H1 (cell line): Measurements from ENCODE around the gene RAB11FIP3. TPM values are rescaled to one million over a fixed set of nuclear protein-coding genes. Genes with fewer than 3 reads are reported as not detected.

ENCODE experiments used
- CTCF ChIA-PET: fragments of 300-600 bp; sonication (Branson Sonifier 250); formaldehyde crosslinking; loops from one replicate; lab custom pipeline; 2021; ENCODE audit not compliant: partially characterized antibody; lab: Charles Lee
- POLR2A ChIA-PET: fragments of 300-600 bp; sonication (Branson Sonifier 250); formaldehyde crosslinking; loops from one replicate; lab custom pipeline; 2021; ENCODE audit warnings: inconsistent platforms; ENCODE audit not compliant: partially characterized antibody; lab: Charles Lee
- DNase-seq, 2 experiments: peaks; one replicate each; pipeline versions ENCODE4 v3.0.0 to v3.0.0-alpha.2; 2010 to 2022; ENCODE audit warnings: low spot score in 2 of 2, low read depth in 1 of 2, mixed read lengths in 1 of 2
- FAIRE-seq: peaks from 2 replicates; lab custom pipeline; 2011; peaks lifted over from hg19 to GRCh38; lab: Jason Lieb, UNC
- H2AFZ ChIP-seq: 2 replicates; pipeline ENCODE4 v1.8.1; 2012; ENCODE audit warnings: low read length, inconsistent platforms
- H2AK5ac ChIP-seq: 2 replicates; pipeline ENCODE4 v1.6.1; 2013; ENCODE audit warnings: low read depth, low read length
- H2BK120ac ChIP-seq: replicated peaks from 2 replicates; pipeline ENCODE3; 2013; ENCODE audit warnings: low read depth, low read length, inconsistent platforms
- H2BK12ac ChIP-seq: 2 replicates; pipeline ENCODE4 v1.6.1; 2013; ENCODE audit warnings: low read depth, low read length
- H2BK15ac ChIP-seq: 2 replicates; pipeline ENCODE4 v1.6.1; 2013; ENCODE audit warnings: low read length
- H2BK20ac ChIP-seq: 2 replicates; pipeline ENCODE4 v1.6.1; 2013; ENCODE audit warnings: low read length
- H2BK5ac ChIP-seq: 2 replicates; pipeline ENCODE4 v1.6.1; 2013; ENCODE audit warnings: low read depth, low read length
- H3K14ac ChIP-seq: 2 replicates; pipeline ENCODE4 v1.6.1; 2013; ENCODE audit warnings: inconsistent platforms; ENCODE audit not compliant: insufficient read length
- H3K18ac ChIP-seq: 2 replicates; pipeline ENCODE4 v1.6.1; 2013; ENCODE audit warnings: low read length; ENCODE audit errors: extremely low read depth
- H3K23ac ChIP-seq: 2 replicates; pipeline ENCODE4 v1.6.1; 2013; ENCODE audit warnings: inconsistent platforms; ENCODE audit not compliant: insufficient read length
- H3K23me2 ChIP-seq: 2 replicates; pipeline ENCODE4 v1.6.1; 2013; ENCODE audit warnings: low read depth, low read length
- H3K27ac ChIP-seq: 2 replicates; pipeline ENCODE4 v1.6.1; 2011; ENCODE audit warnings: low read depth, low read length, inconsistent platforms
- H3K27me3 ChIP-seq, 4 experiments: replicated peaks in 1 of 4; 1 replicate in 1 of 4; 2 replicates in 3 of 4; pipeline versions ENCODE4 v1.6.1 to v1.8.1; 2011 to 2013; ENCODE audit warnings: low read length in 3 of 4, mild to moderate bottlenecking in 3 of 4, inconsistent platforms in 2 of 4, mixed read lengths in 2 of 4, moderate library complexity in 1 of 4; ENCODE audit not compliant: control insufficient read depth in 3 of 4, insufficient read depth in 3 of 4; ENCODE audit errors: extremely low read depth in 1 of 4
- H3K36me3 ChIP-seq, 4 experiments: 2 replicates each; pipeline versions ENCODE4 v1.6.1 to v1.8.1; 2011 to 2013; ENCODE audit warnings: mild to moderate bottlenecking in 4 of 4, low read length in 3 of 4, moderate library complexity in 2 of 4, control low read depth in 1 of 4, inconsistent platforms in 1 of 4; ENCODE audit not compliant: insufficient read depth in 4 of 4, control insufficient read depth in 2 of 4
- H3K4ac ChIP-seq: replicated peaks from 2 replicates; pipeline ENCODE3; 2013; ENCODE audit warnings: low read length, low read depth, mixed read lengths, inconsistent platforms; ENCODE audit not compliant: insufficient read length
- H3K4me1 ChIP-seq, 4 experiments: replicated peaks in 1 of 4; 1 replicate in 1 of 4; 2 replicates in 3 of 4; pipeline versions ENCODE4 v1.6.1 to v1.8.1; 2011 to 2013; ENCODE audit warnings: low read length in 3 of 4, inconsistent platforms in 2 of 4, mixed read lengths in 1 of 4; ENCODE audit not compliant: insufficient read depth in 4 of 4, control insufficient read depth in 3 of 4
- H3K4me2 ChIP-seq, 2 experiments: 2 replicates each; pipeline versions ENCODE4 v1.6.1 to v1.8.1; 2011 to 2013; ENCODE audit warnings: low read depth in 2 of 2, low read length in 2 of 2, control low read depth in 1 of 2, inconsistent platforms in 1 of 2, mild to moderate bottlenecking in 1 of 2; ENCODE audit not compliant: insufficient read depth in 1 of 2
- H3K4me3 ChIP-seq, 4 experiments: fragments of 200-600, 300-600 bp in 1 of 4; sonication (generic), shearing (Covaris generic), sonication (Bioruptor Twin) in 1 of 4; 2 replicates each; pipeline versions ENCODE4 v1.5.1 to v1.8.1; 2011 to 2016; ENCODE audit warnings: low read length in 4 of 4, low read depth in 3 of 4, control low read depth in 2 of 4, inconsistent platforms in 2 of 4, mild to moderate bottlenecking in 2 of 4, mixed read lengths in 1 of 4, moderate library complexity in 1 of 4; ENCODE audit not compliant: insufficient read depth in 2 of 4; ENCODE audit errors: extremely low read depth in 1 of 4
- H3K56ac ChIP-seq: replicated peaks from 2 replicates; pipeline ENCODE3; 2013; ENCODE audit warnings: low read depth, mild to moderate bottlenecking, mixed read lengths, low read length, inconsistent platforms; ENCODE audit not compliant: insufficient read length
- H3K79me1 ChIP-seq: 2 replicates; pipeline ENCODE4 v1.6.1; 2013; ENCODE audit warnings: low read depth, low read length, control low read depth
- H3K79me2 ChIP-seq, 2 experiments: 2 replicates each; pipeline versions ENCODE4 v1.6.1 to v1.8.1; 2012 to 2013; ENCODE audit warnings: low read length in 2 of 2, mild to moderate bottlenecking in 2 of 2, inconsistent platforms in 1 of 2; ENCODE audit not compliant: insufficient read depth in 2 of 2, control insufficient read depth in 1 of 2
- H3K9ac ChIP-seq, 4 experiments: replicated peaks in 1 of 4; 1 replicate in 1 of 4; 2 replicates in 3 of 4; pipeline versions ENCODE4 v1.6.1 to v1.8.1; 2011 to 2013; ENCODE audit warnings: low read depth in 3 of 4, low read length in 3 of 4, control low read depth in 2 of 4, mild to moderate bottlenecking in 2 of 4, moderate library complexity in 2 of 4, inconsistent platforms in 1 of 4; ENCODE audit errors: extremely low read depth in 1 of 4
- H3K9me3 ChIP-seq, 2 experiments: 2 replicates each; pipeline versions ENCODE4 v1.6.1 to v1.8.1; 2012 to 2013; ENCODE audit warnings: mild to moderate bottlenecking in 2 of 2, moderate library complexity in 2 of 2, control low read depth in 1 of 2, inconsistent platforms in 1 of 2, low read depth in 1 of 2, low read length in 1 of 2, mixed read lengths in 1 of 2; ENCODE audit not compliant: insufficient read depth in 2 of 2
- H4K20me1 ChIP-seq, 2 experiments: replicated peaks in 1 of 2; 2 replicates each; pipeline versions ENCODE3 to v1.8.1; 2011 to 2013; ENCODE audit warnings: inconsistent platforms in 2 of 2, low read length in 2 of 2, mild to moderate bottlenecking in 1 of 2; ENCODE audit not compliant: insufficient read depth in 2 of 2, control insufficient read depth in 1 of 2
- H4K5ac ChIP-seq: 2 replicates; pipeline ENCODE4 v1.6.1; 2013; ENCODE audit warnings: low read length, low read depth, mixed read lengths, inconsistent platforms; ENCODE audit not compliant: insufficient read length
- H4K8ac ChIP-seq: 2 replicates; pipeline ENCODE4 v1.8.0; 2013; ENCODE audit warnings: mild to moderate bottlenecking, moderate library complexity, low read length, inconsistent platforms; ENCODE audit not compliant: insufficient read depth; ENCODE audit errors: extremely low read depth
- H4K91ac ChIP-seq: replicated peaks from 2 replicates; pipeline ENCODE3; 2013; ENCODE audit warnings: low read length, mixed read lengths, inconsistent platforms; ENCODE audit not compliant: insufficient read length
- CHD2 ChIP-seq: IDR thresholded peaks from 2 replicates; pipeline ENCODE4 v1.6.1; 2012; ENCODE audit warnings: low read length, improper control_type of control experiment
- CREB1 ChIP-seq: IDR thresholded peaks from 2 replicates; pipeline ENCODE4 v1.6.1; 2012; ENCODE audit warnings: inconsistent platforms
- EGR1 ChIP-seq: IDR thresholded peaks from 2 replicates; pipeline ENCODE4 v1.6.1; 2011; ENCODE audit warnings: low read depth, low read length, borderline replicate concordance
- EP300 ChIP-seq, 2 experiments: IDR thresholded peaks; 1 replicate in 1 of 2; 2 replicates in 1 of 2; pipeline ENCODE4 v1.6.1; 2011 to 2012; ENCODE audit warnings: low read depth in 2 of 2, low read length in 2 of 2, mild to moderate bottlenecking in 2 of 2, borderline replicate concordance in 1 of 2, inconsistent platforms in 1 of 2, moderate library complexity in 1 of 2
- GABPA ChIP-seq: IDR thresholded peaks from 2 replicates; pipeline ENCODE4 v1.6.1; 2011; ENCODE audit warnings: mild to moderate bottlenecking, low read length, moderate library complexity, borderline replicate concordance; ENCODE audit not compliant: insufficient read depth
- NANOG ChIP-seq: IDR thresholded peaks from 2 replicates; pipeline ENCODE4 v1.6.1; 2011; ENCODE audit warnings: low read length, low read depth, mild to moderate bottlenecking, inconsistent platforms; ENCODE audit not compliant: insufficient read depth, poor library complexity, severe bottlenecking
- POLR2A ChIP-seq, 2 experiments: IDR thresholded peaks; 1 replicate in 1 of 2; 2 replicates in 1 of 2; pipeline ENCODE4 v1.6.1; 2011; ENCODE audit warnings: low read depth in 2 of 2, low read length in 2 of 2, mild to moderate bottlenecking in 2 of 2; ENCODE audit errors: control extremely low read depth in 1 of 2
- POU5F1 ChIP-seq: IDR thresholded peaks from 2 replicates; pipeline ENCODE4 v1.6.1; 2011; ENCODE audit warnings: low read depth, mild to moderate bottlenecking, low read length, moderate library complexity
- SUZ12 ChIP-seq: fragments of 200-600 bp; sonication (generic); IDR thresholded peaks from 2 replicates; pipeline ENCODE4 v1.6.1; 2012; ENCODE audit warnings: mild to moderate bottlenecking, inconsistent platforms, low read length, moderate library complexity, mixed read lengths
- TAF7 ChIP-seq: optimal IDR thresholded peaks from 2 replicates; pipeline ENCODE3; 2011; ENCODE audit warnings: low read depth, mild to moderate bottlenecking, inconsistent platforms, low read length, moderate library complexity, borderline replicate concordance
- TCF12 ChIP-seq: IDR thresholded peaks from 2 replicates; pipeline ENCODE4 v1.6.1; 2011; ENCODE audit warnings: low read depth, mild to moderate bottlenecking, low read length
- WGBS, 2 experiments: shearing (Covaris generic) in 1 of 2; methylation state at CpG; one replicate each; pipeline versions ENCODE4 v1.1.6 to v1.1.7; 2013 to 2015; ENCODE audit warnings: low lambda C conversion rate in 2 of 2, mixed read lengths in 2 of 2, inconsistent platforms in 1 of 2, low coverage in 1 of 2, missing lambda C conversion rate in 1 of 2; ENCODE audit not compliant: insufficient replicate concordance in 2 of 2, insufficient coverage in 1 of 2, insufficient read length in 1 of 2; ENCODE audit errors: extremely low coverage in 1 of 2, missing lambda C conversion rate in 1 of 2; 5-methylcytosine and 5-hydroxymethylcytosine counted together
- polyA plus RNA-seq, 7 experiments: library from polyadenylated mRNA; depleted of rRNA in 3 of 7; stranded (reverse) in 5 of 7; unstranded in 2 of 7; fragments of >200 nt in 5 of 7; fragments of 200-250 nt in 2 of 7; gene quantifications; 1 replicate in 5 of 7; 2 replicates in 1 of 7; 4 replicates in 1 of 7; pipeline versions ENCODE4 v1.2.1 to v1.2.3, GENCODE V29; 2011 to 2013; ENCODE audit warnings: missing spikeins in 2 of 7, mixed read lengths in 2 of 7
- total RNA-seq: library from RNA; stranded (reverse); fragmentation: NEBNext Ultra II Directional; extraction: Animal tissue kit (Norgen Biotek cat#: 25700); gene quantifications from 2 replicates; pipeline ENCODE4 v1.2.1, GENCODE V29; 2021
- TF ChIP-seq, protein P1 (sequence below): IDR thresholded peaks from 2 replicates; pipeline ENCODE4 v1.6.1; 2011; ENCODE audit warnings: low read depth, mild to moderate bottlenecking, low read length; ENCODE audit not compliant: insufficient read depth

RAB11FIP3 gene
- total and polyA plus RNA-seq, 2 of the 8 experiments (the other 6 are each of a cell fraction or from before 2014, with no cell fraction given) = 9.3 to 35.2 TPM

DNA sequence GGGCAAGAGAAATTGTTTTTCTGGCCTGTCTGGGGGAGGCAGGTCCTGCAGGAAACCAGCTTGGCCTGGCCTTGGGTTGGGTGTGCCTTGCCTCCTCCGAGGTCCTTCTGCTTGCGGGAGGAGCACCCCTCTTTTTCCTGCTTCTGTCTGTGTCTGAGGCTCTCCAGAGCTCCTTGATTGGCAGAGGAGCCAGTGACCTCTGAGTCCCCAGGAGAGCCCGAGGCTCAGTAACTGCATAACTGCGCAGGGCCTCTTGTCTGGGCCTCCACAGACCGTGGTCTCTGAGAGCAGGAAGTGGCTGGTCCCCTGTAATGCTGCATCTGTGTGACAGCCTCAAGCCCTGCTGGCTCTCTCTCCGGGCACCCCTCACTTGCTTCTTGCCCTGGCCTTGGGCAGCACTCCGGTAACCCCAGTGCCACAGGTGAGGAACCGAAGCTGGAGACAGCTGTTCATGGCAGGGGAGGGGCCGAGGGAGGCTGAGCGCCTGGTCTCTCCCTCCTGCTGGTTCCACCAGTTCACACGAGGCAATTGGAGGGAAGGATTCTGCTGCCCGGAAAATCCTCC is 103.6 kb downstream of the RAB11FIP3 start:
- Histone ChIP-seq H3K4me1 (peaks cover 0 to 21% (median 12%) of the 10 kb centered on the region in 4 experiments; a peak in 5 of 7 replicates), H3K36me3 (no peaks in the 10 kb centered on the region), H3K79me2 (peaks cover 6 to 50% of the 10 kb centered on the region in 2 experiments; a peak in 3 of 4 replicates), H4K8ac (no peak overlapping the region), H2AFZ (no peak overlapping the region), H3K56ac (no peak overlapping the region), H2BK20ac (no peak overlapping the region), H2BK15ac (no peak overlapping the region), H3K18ac (no peak overlapping the region), H2BK5ac (0 out of 2 replicates have a peak overlapping the region, but pooled peaks have one; percentile 30), H3K4me2 (peak overlapping the region; percentile 76 to 92), H3K9me3 (no peaks in the 10 kb centered on the region), H4K20me1 (peaks cover 16 to 37% of the 10 kb centered on the region in 2 experiments), H3K14ac (no peak overlapping the region), H3K4ac (no peak overlapping the region), H2AK5ac (no peak overlapping the region), H3K27ac (no peak overlapping the region), H3K9ac (peak overlapping the region in 1 of 4 experiments; percentile 10; a peak in 2 of 7 replicates), H3K4me3 (peak overlapping the region; percentile 79 to 91 (median 82); a peak in 5 of 8 replicates), H2BK12ac (no peak overlapping the region), H3K23ac (no peak overlapping the region), H3K23me2 (peaks cover 7% of the 10 kb centered on the region; the same call in 1 of the 2 replicates), H4K5ac (no peak overlapping the region), H2BK120ac (no peak overlapping the region), H3K27me3 (no peaks in the 10 kb centered on the region), H4K91ac (no peak overlapping the region), H3K79me1 (peaks cover 14% of the 10 kb centered on the region)
- FAIRE-seq (no peak), DNase-seq (no peak)
- WGBS, 2 experiments = 87% methylated on average over 12 of the region's 12 CpGs; no CpG with 5 or more reads in 1 of the 2 experiments
- ChIA-PET CTCF (interaction anchor here (0.6 to 1.6 kb wide), 5 partner anchors 9 to 166 kb away, joined by 3 to 7 read pairs (median 3); no protein-coding TSS in a partner anchor), POLR2A (interaction anchor here (0.7 to 1.4 kb wide), 4 partner anchors 10 to 129 kb away, joined by 3 to 4 read pairs (median 4); no protein-coding TSS in a partner anchor)
- TF ChIP-seq EGR1 = no peak
- TF ChIP-seq TAF7 = no peak
- no peak for TF ChIP-seq NANOG
- no peak for TF ChIP-seq CREB1
- no peak for TF ChIP-seq SUZ12
- no peak for TF ChIP-seq GABPA
- TF ChIP-seq CHD2 = no peak
- TF ChIP-seq, protein P1, sequence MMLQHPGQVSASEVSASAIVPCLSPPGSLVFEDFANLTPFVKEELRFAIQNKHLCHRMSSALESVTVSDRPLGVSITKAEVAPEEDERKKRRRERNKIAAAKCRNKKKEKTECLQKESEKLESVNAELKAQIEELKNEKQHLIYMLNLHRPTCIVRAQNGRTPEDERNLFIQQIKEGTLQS = no peak
- TF ChIP-seq EP300 (IDR thresholded peaks at IDR 0.05; ENCODE audit: borderline replicate concordance in 1 of 2, low read depth in 2 of 2, low read length in 2 of 2) = no peak
- no peak for TF ChIP-seq POU5F1
- no peak for TF ChIP-seq POLR2A (IDR thresholded peaks at IDR 0.05; ENCODE audit: control extremely low read depth in 1 of 2, low read depth in 2 of 2, low read length in 2 of 2)
- no peak for TF ChIP-seq TCF12
